ENCODE data around the gene FASN.
"Not testable (repeated sequence)": the region's sequence is repeated elsewhere in the genome, so short reads cannot be mapped to it uniquely, and the experiment has no call there.

The FASN gene

DNA sequence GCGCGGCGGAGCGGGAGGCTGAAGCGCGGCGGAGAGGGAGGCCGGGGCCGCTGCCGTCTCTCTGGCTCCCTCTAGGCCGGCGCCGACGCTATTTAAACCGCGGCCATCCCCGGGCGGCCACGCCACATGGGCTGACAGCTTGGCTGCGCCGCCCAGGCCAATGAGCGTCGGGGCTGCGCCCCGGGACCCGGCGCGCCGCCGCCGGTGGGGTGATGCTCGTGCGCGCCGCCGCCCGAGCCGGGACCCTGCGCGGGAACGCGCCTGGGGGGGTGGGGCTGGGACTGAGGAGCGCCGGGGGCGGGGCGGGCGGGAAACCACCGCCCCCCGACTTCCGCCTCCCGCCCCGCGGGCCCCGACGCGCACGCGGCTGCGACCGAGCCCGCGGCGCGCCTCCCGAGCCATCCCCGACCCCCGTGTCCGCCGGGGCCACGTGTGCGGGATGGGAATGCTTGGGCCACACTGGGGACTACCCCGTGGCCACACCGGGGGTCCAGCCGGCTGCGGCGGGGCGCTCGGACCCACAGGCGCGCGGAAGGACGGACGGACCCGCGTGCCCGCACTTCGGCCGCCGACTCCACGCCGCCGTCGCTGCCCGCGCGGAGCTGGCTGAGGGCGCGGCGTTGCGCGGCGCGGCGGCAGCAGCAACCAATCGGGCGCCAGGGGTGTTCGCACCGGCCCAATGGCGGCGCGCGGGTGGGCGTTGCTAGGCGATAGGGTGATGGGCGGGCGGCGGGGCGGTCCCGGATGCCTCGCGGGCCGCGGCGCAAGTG lies at the start of gene FASN:
Gene FASN, minus strand, starts transcription at position 68 of the 770 bp plus-strand sequence. CDS start 1,791 bp downstream, outside the sequence.
- Histone ChIP-seq H3K9me3 (no peaks in the 10 kb centered on the region), H3K4me3 (peak within 1 kb of the TSS; percentile 74), H3K36me3 (replicated peaks) (peaks cover 42% of the 10 kb centered on the region), H3K27me3 (ENCODE audit: low read depth) (no peaks in the 10 kb centered on the region), H3K4me1 (peaks cover 25% of the 10 kb centered on the region)
- in situ Hi-C loops (cut with MboI; ENCODE audit: low sequenced_read_pairs) = no loop called here
- peak; percentile 86 to 96 for DNase-seq (ENCODE audit: low spot score in 2 of 2)

DNA sequence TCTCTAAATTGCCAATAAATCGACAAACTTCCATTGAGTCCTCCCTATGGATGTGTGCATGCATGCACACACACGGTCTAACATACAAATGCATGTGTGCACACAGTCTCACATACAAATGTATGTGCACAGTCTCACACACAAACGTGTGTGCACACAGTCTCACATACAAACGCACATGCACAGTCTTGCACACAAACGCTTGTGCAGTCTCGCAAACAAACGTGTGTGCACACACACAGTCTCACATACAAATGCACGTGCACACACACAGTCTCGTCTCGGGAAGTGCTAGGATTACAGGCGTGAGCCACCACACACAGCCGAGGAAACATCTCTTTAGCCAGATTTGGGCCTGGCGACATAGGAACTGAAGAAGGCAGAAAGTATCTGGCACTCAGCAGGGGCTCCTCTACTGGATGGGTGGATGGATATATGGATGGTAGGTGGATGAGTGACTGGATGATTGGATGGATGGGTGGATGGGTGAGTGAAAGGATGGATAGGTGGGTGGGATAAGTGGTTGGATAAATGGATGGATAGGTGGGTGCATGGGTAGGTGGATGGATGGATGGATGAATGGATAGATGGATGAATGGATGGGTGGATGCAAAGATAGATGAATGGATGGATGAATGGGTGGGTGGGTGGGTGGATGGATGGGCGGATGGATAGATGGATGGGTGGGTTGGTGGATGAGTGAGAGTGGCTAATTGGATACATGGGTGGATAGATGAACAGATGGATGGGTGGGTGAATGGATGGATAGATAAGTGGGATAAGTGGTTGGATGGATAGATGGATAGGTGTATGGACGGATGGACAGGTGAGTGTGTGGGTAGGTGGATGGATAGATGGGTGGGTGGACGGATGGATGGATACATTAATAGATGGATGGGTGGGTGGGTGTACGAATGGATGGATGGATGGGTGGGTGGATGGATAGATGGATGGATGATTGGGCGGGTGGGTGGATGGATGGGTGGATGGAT lies 48.9 kb upstream of the FASN start:
- Histone ChIP-seq H3K4me3 (no peak overlapping the region), H3K36me3 (replicated peaks) (no peaks in the 10 kb centered on the region), H3K4me1 (no peaks in the 10 kb centered on the region), H3K9me3 (no peaks in the 10 kb centered on the region), H3K27me3 (ENCODE audit: low read depth) (no peaks in the 10 kb centered on the region)
- no peak for DNase-seq (ENCODE audit: low spot score in 2 of 2)
- in situ Hi-C loops (cut with MboI; ENCODE audit: low sequenced_read_pairs) = no loop called here

DNA sequence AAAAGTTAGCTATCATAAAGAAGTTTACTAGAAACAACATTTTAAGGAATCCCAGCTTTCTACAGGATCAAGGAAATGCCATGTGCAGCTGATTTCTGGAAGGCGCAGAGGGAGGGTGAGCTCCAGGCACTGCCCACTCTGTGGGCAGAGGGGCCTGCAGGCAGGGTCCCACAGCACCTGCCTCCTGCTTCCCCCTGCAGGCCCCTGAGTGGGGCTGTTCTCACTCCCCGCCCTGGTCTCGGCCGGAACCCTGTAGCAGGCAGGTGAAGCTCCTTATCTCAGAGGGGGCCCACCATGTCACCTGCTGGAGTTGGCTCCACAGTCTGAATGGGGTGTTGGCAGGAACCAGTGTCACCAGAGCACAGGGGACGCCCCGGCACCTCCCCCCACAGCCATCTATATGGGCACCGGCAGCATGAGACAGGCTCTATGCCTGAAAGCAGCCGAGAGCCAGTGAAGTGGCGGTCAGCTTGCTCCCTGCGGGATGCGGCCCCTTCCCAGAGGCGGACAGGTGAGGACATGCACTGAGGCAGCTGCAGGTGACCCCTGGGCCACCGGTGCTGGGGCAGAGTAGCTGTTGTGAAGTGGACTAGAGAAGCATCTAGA lies 47.6 kb upstream of the FASN start:
- no peaks in the 10 kb centered on the region for H3K9me3 ChIP-seq
- no peaks in the 10 kb centered on the region for H3K36me3 ChIP-seq (replicated peaks)
- no peak for DNase-seq (ENCODE audit: low spot score in 2 of 2)
- in situ Hi-C loops (cut with MboI; ENCODE audit: low sequenced_read_pairs) = no loop called here
- H3K4me1 ChIP-seq = no peaks in the 10 kb centered on the region
- no peaks in the 10 kb centered on the region for H3K27me3 ChIP-seq (ENCODE audit: low read depth)
- no peak overlapping the region for H3K4me3 ChIP-seq

DNA sequence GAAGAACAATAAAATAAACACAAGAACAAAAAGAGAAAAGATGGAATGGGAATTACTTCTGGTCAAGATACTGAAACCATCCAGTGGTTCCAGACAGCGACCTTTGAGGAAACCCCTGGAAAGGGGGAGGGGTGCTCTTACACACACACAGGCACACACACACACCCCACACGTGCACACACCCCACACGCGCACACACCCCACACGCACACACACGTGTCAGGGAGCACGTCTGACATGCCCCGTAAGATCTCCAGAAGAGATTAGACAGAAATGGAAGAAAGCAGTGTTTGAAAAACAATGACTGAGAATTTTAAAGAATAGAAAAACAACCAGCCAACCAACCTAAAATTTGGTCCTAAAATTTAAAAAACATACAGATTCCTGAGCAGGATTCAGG lies 45.3 kb upstream of the FASN start:
- H3K36me3 ChIP-seq (replicated peaks) = no peaks in the 10 kb centered on the region
- H3K27me3 ChIP-seq (ENCODE audit: low read depth) = no peaks in the 10 kb centered on the region
- H3K4me3 ChIP-seq = no peak overlapping the region
- H3K9me3 ChIP-seq = no peaks in the 10 kb centered on the region
- no peaks in the 10 kb centered on the region for H3K4me1 ChIP-seq
- in situ Hi-C loops (cut with MboI; ENCODE audit: low sequenced_read_pairs) = no loop called here
- DNase-seq (ENCODE audit: low spot score in 2 of 2) = no peak

DNA sequence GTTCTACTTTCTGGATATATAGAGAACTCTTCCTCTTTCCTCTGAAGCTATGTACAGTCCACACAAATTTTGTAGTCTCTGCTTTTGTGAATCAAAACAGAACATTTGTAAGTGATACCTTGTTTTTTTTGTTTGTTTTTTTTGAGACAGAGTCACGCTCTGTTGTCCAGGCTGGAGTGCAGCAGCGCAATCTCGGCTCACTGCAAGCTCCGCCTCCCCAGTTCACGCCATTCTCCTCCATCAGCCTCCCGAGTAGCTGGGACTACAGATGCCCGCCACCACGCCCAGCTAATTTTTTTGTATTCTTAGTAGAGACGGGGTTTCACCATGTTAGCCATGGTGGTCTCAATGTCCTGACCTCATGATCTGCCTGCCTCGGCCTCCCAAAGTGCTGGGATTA lies 41.9 kb upstream of the FASN start:
- H3K9me3 ChIP-seq; H3K4me3 ChIP-seq; in situ Hi-C loops (cut with MboI; ENCODE audit: low sequenced_read_pairs); H3K27me3 ChIP-seq (ENCODE audit: low read depth); DNase-seq (ENCODE audit: low spot score in 2 of 2); H3K36me3 ChIP-seq (replicated peaks); H3K4me1 ChIP-seq: not testable (repeated sequence)

DNA sequence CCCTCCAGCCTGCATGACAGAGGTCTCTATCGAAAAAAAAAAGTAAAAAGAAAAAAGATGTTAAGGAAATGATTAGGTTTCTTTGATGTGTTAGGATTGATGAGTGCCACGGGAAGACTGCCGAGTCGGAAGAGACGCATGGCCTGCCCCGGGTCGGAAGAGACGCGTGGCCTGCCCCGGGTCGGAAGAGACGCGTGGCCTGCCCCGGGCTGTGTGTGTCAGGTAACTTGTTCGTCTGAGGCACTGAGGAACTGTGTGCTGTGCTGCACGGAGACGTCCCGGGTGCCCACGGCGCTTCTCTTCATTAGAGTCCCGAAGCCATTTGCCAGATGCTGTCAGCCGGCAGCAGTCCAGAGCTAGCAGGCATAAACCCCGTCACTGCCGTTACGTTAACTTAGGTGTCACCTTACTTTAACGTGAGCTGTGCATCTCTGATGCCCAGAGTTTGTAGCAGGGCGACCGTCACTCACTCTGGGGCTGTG lies 40.5 kb upstream of the FASN start:
- H3K4me1 ChIP-seq = no peaks in the 10 kb centered on the region
- no peaks in the 10 kb centered on the region for H3K9me3 ChIP-seq
- H3K36me3 ChIP-seq (replicated peaks) = no peaks in the 10 kb centered on the region
- in situ Hi-C loops (cut with MboI; ENCODE audit: low sequenced_read_pairs) = no loop called here
- H3K4me3 ChIP-seq = no peak overlapping the region
- no peak for DNase-seq (ENCODE audit: low spot score in 2 of 2)
- H3K27me3 ChIP-seq (ENCODE audit: low read depth) = no peaks in the 10 kb centered on the region

DNA sequence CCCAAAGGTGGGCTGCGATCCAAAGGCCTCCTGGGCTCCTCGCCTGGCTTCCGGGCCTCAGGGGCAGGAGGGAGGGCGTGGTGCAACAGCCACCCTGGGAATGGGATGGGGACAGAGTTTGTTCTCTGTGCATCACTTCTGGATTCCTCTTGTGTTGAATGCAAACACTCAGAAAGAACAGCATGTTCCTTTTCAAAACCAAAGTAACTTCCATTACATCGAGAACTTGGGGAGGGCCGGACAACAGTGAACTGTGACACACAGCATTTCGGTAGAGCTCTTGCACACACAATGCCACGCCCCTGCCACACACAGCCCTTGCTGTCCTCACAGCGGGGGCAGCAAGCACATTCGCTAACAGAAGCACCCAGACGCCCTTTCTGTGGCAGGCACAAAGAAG lies 36.1 kb upstream of the FASN start:
- DNase-seq (ENCODE audit: low spot score in 2 of 2) = no peak

DNA sequence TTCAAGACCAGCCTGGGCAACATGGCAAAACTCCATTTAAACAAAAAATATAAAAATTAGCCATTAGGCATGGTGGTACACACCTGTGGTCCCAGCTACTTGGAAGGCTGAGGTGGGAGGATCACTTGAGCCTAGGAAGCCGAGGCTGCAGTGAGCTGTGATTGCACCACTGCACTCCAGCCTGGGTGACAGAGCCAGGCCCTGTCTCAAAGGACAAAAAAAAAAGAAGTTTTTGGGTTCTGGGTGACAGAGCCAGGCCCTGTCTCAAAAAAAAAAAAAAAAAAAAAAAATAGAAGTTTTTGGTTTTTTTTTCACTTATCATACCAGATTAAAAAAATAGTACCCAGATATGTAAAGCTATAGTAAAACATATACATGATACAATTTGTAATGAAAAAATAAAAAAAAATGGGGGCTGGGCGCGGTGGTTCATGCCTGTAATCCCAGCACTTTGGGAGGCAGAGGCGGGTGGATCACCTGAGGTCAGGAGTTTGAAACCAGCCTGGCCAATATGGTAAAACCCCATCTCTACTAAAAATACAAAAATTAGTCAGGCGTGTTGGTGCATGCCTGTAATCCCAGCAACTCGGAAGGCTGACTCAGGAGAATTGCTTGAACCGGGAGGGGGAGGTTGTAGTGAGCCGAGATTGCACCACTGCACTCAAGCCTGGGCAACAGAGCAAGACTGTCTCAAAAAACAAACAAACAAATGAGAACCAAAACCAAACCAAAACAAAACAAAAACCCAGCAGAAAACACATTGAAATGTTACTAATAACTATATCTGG lies 35.3 kb upstream of the FASN start:
- H3K4me1 ChIP-seq; H3K27me3 ChIP-seq (ENCODE audit: low read depth); H3K4me3 ChIP-seq; H3K9me3 ChIP-seq; H3K36me3 ChIP-seq (replicated peaks); DNase-seq (ENCODE audit: low spot score in 2 of 2); in situ Hi-C loops (cut with MboI; ENCODE audit: low sequenced_read_pairs): not testable (repeated sequence)

More for the DNA sequence above, 36.1 kb upstream of the FASN start:
- in situ Hi-C loops (cut with MboI; ENCODE audit: low sequenced_read_pairs) = no loop called here
- Histone ChIP-seq H3K4me1 (no peaks in the 10 kb centered on the region), H3K9me3 (no peaks in the 10 kb centered on the region), H3K36me3 (replicated peaks) (no peaks in the 10 kb centered on the region), H3K27me3 (ENCODE audit: low read depth) (no peaks in the 10 kb centered on the region), H3K4me3 (no peak overlapping the region)

DNA sequence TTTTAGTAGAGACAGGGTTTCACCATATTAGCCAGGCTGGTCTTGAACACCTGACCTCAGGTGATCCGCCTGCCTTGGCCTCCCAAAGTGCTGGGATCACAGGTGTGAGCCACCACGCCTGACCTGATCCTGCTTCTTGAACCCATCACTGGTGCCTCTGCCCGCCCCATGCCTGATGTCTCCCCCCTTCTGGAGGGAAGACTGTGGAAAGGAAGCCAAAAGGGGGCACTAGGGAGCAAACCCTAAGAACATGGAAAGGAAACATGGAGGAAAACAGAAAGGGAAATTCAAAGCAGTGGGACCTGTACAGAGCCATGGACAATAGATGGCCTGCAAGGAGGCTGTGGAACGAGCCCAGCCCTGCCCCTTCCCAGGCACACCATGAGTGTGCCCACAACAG lies 31.1 kb upstream of the FASN start:
- no peaks in the 10 kb centered on the region for H3K4me1 ChIP-seq
- DNase-seq (ENCODE audit: low spot score in 2 of 2) = no peak
- H3K9me3 ChIP-seq = no peaks in the 10 kb centered on the region
- no peaks in the 10 kb centered on the region for H3K36me3 ChIP-seq (replicated peaks)
- no peaks in the 10 kb centered on the region for H3K27me3 ChIP-seq (ENCODE audit: low read depth)
- in situ Hi-C loops (cut with MboI; ENCODE audit: low sequenced_read_pairs) = no loop called here
- no peak overlapping the region for H3K4me3 ChIP-seq

DNA sequence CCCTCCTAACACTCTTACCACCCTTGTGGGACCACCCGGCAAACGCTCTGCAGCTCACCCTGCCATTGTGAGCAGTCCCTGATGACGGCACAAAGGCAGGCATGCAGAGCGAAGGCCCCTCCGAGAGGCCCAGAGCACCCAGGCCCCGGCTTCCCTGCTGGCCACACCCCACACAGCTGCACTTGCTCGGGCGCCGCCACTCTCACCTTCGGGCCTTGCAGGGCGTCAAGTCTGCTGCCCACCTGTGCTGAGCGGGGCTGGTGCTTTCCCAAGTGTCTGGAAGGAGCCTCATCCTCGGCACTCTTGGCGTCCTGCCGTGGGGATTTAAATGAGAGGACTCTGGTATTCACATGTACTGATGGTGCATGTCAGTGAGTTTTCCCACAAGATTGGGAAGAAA lies 30.3 kb upstream of the FASN start:
- H3K4me1 ChIP-seq = no peaks in the 10 kb centered on the region
- DNase-seq (ENCODE audit: low spot score in 2 of 2) = no peak
- no peaks in the 10 kb centered on the region for H3K36me3 ChIP-seq (replicated peaks)
- H3K27me3 ChIP-seq (ENCODE audit: low read depth) = no peaks in the 10 kb centered on the region
- no peaks in the 10 kb centered on the region for H3K9me3 ChIP-seq
- in situ Hi-C loops (cut with MboI; ENCODE audit: low sequenced_read_pairs) = no loop called here
- H3K4me3 ChIP-seq = no peak overlapping the region

DNA sequence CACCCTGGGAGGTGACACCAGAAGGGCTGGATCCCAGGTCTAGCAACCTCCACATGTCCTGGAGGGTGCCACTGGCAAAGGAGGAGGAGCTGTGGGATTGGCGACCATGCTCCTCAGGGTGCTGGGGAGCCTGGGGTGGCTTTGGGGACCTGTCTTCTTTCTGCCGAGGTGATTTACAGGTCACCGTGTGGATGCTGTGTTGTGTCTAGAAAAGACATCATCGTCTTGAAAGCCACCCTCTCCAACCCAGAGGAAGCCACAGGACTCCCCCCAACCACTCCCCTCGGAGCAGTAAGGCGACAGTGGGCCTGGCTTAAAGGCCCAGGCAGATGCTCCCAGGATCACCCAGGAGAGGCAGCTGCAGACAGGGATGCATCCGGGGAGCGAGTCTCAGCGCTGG lies 29.7 kb upstream of the FASN start:
- in situ Hi-C loops (cut with MboI; ENCODE audit: low sequenced_read_pairs) = no loop called here
- Histone ChIP-seq H3K4me1 (no peaks in the 10 kb centered on the region), H3K36me3 (replicated peaks) (no peaks in the 10 kb centered on the region), H3K9me3 (no peaks in the 10 kb centered on the region), H3K27me3 (ENCODE audit: low read depth) (no peaks in the 10 kb centered on the region), H3K4me3 (no peak overlapping the region)
- no peak for DNase-seq (ENCODE audit: low spot score in 2 of 2)

DNA sequence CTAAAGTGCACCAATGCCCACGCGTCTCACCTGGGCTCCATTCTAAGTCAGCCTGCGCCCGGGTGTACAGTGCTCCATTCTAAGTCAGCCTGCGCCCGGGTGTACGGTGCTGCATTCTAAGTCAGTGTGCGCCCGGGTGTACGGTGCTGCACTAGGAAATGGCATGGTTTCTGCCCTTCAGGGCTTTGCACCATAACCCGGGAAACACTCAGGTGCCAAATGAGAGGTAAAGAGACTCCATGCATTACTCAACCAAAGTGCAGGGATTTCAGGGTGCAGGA lies 29.2 kb upstream of the FASN start:
- Histone ChIP-seq H3K27me3 (ENCODE audit: low read depth) (no peaks in the 10 kb centered on the region), H3K9me3 (no peaks in the 10 kb centered on the region), H3K4me1 (no peaks in the 10 kb centered on the region), H3K36me3 (replicated peaks) (no peaks in the 10 kb centered on the region), H3K4me3 (no peak overlapping the region)
- DNase-seq (ENCODE audit: low spot score in 2 of 2) = no peak
- in situ Hi-C loops (cut with MboI; ENCODE audit: low sequenced_read_pairs) = no loop called here

DNA sequence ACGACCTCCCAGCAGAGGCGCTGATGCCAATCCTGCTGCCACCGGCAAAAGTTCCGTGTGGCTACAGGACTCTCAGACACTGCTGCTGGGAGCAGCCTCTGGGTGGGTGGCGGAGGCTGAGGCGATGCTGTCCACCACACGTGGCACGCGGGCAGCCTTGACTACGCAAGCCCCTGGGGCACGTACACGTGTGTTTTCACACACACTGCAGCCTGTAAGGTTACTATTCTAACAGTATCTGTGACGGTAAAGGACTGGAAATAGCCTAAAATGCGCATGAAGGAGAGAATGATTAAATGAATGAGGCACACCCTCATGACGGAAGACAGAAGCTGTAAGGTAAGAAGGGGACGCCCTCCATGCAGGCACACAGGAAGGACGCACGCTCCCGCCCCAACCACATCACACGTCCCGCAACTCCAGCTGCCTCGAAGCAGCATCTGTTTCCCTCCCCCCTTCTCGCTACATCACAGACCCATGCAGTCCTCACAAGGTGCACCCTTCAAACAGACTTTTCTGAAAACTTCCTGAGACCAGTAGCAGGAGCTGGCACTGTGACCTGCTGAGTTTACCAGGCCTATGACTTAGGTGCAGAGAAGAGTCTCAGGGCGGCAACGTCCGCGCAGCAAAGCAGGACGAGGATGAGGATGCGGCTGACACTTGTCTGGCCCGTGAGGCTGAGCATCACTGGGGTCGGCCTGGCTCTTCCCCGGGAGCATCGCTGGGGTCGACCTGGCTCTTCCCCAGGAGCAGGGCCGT lies 28.7 kb upstream of the FASN start:
- DNase-seq (ENCODE audit: low spot score in 2 of 2) = no peak
- no peak overlapping the region for H3K4me3 ChIP-seq
- H3K9me3 ChIP-seq = no peaks in the 10 kb centered on the region
- H3K4me1 ChIP-seq = no peaks in the 10 kb centered on the region
- no peaks in the 10 kb centered on the region for H3K36me3 ChIP-seq (replicated peaks)
- no peaks in the 10 kb centered on the region for H3K27me3 ChIP-seq (ENCODE audit: low read depth)
- in situ Hi-C loops (cut with MboI; ENCODE audit: low sequenced_read_pairs) = no loop called here

Measured in HAP-1 (cell line).